HCT116 (cell line): ENCODE measurements around the gene NEK8. TPM values are rescaled to one million over a fixed set of nuclear protein-coding genes. Genes with fewer than 3 reads are reported as not detected.

Experiments
- ATAC-seq: fragments of 200-7000 bp; cut with Tn5 transposase; 2 replicates; pipeline ENCODE4 v1.9.1; 2020; ENCODE audit warnings: mild to moderate bottlenecking, moderate library complexity
- BruUV-seq: library from RNA; stranded (reverse); fragments of 400-500 nt; replicated peaks from 2 replicates; lab custom pipeline; 2021; lab: Mats Ljungman, UMichigan
- CTCF ChIA-PET: fragments of 300-600 bp; sonication (Branson Sonifier 250); formaldehyde crosslinking; loops from one replicate; lab custom pipeline; 2021; ENCODE audit warnings: antibody characterized with exemption; lab: Charles Lee
- POLR2A ChIA-PET: fragments of 300-600, 350-600 bp; sonication (Branson Sonifier 250); formaldehyde crosslinking; loops from one replicate; lab custom pipeline; 2021; ENCODE audit warnings: antibody characterized with exemption; lab: Charles Lee
- RAD21 ChIA-PET, 2 experiments: fragments of 300-600 bp; sonication (Branson Sonifier 250); formaldehyde crosslinking; loops; one replicate each; lab custom pipeline; 2023; ENCODE audit warnings: low total read pairs in 2 of 2; ENCODE audit not compliant: uncharacterized antibody in 2 of 2, unreplicated experiment in 2 of 2, low non-redundant PET in 1 of 2; lab: Charles Lee
- DNase-seq: peaks from one replicate; pipeline ENCODE4 v3.0.0-alpha.2; 2010; ENCODE audit warnings: low read depth, low spot score
- H2AFZ ChIP-seq: fragments of 200-600 bp; shearing (Covaris generic), sonication (generic); 2 replicates; pipeline ENCODE4 v1.6.1; 2017; ENCODE audit warnings: low read depth, mixed run types, mixed read lengths, antibody characterized with exemption, low read length; ENCODE audit not compliant: poor library complexity, severe bottlenecking
- H3K27ac ChIP-seq: 2 replicates; pipeline ENCODE4 v1.5.1; 2012; ENCODE audit warnings: low read depth, low read length
- H3K27me3 ChIP-seq: fragments of 200-600 bp; sonication (generic); 2 replicates; pipeline ENCODE4 v1.6.1; 2016; ENCODE audit warnings: mixed run types, low read length, mixed read lengths; ENCODE audit not compliant: insufficient read depth
- H3K36me3 ChIP-seq, 2 experiments: fragments of 200-500 bp in 1 of 2; fragments of 200-600 bp in 1 of 2; sonication (Bioruptor generic) in 1 of 2; sonication (generic) in 1 of 2; 2 replicates each; pipeline versions ENCODE4 v1.5.1 to v1.6.1; 2014 to 2016; ENCODE audit warnings: low read length in 2 of 2, inconsistent platforms in 1 of 2, mixed read lengths in 1 of 2, mixed run types in 1 of 2; ENCODE audit not compliant: insufficient read depth in 2 of 2, control insufficient read depth in 1 of 2
- H3K4me1 ChIP-seq, 2 experiments: fragments of 200-600 bp in 1 of 2; sonication (generic) in 1 of 2; 2 replicates each; pipeline versions ENCODE4 v1.5.1 to v1.6.1; 2012 to 2017; ENCODE audit warnings: low read length in 2 of 2, inconsistent platforms in 1 of 2, mild to moderate bottlenecking in 1 of 2, mixed read lengths in 1 of 2, mixed run types in 1 of 2, moderate library complexity in 1 of 2; ENCODE audit not compliant: insufficient read depth in 2 of 2, control insufficient read depth in 1 of 2
- H3K4me2 ChIP-seq: fragments of 200-600 bp; sonication (generic); 2 replicates; pipeline ENCODE4 v1.6.1; 2017; ENCODE audit warnings: mixed run types, low read length, mixed read lengths
- H3K4me3 ChIP-seq, 2 experiments: fragments of 200-600 bp in 1 of 2; sonication (generic) in 1 of 2; replicated peaks in 1 of 2; 2 replicates each; pipeline ENCODE4 v1.5.1; 2011 to 2016; ENCODE audit warnings: low read length in 2 of 2, control low read depth in 1 of 2, low read depth in 1 of 2, mild to moderate bottlenecking in 1 of 2, mixed read lengths in 1 of 2, mixed run types in 1 of 2
- H3K79me2 ChIP-seq: fragments of 200-600 bp; sonication (generic); 2 replicates; pipeline ENCODE4 v1.6.1; 2017; ENCODE audit warnings: mild to moderate bottlenecking, mixed run types, low read length, moderate library complexity, mixed read lengths; ENCODE audit not compliant: insufficient read depth
- H3K9ac ChIP-seq: fragments of 200-600 bp; sonication (generic); 2 replicates; pipeline ENCODE4 v1.6.1; 2016; ENCODE audit warnings: low read length, mixed read lengths
- H3K9me2 ChIP-seq: fragments of 200-600 bp; sonication (generic), shearing (Covaris generic); 2 replicates; pipeline ENCODE4 v1.6.1; 2017; ENCODE audit warnings: mixed run types, mild to moderate bottlenecking, moderate library complexity; ENCODE audit not compliant: insufficient read depth
- H3K9me3 ChIP-seq, 2 experiments: fragments of 200-500 bp in 1 of 2; fragments of 200-600 bp in 1 of 2; sonication (Bioruptor generic) in 1 of 2; sonication (generic) in 1 of 2; 2 replicates each; pipeline ENCODE4 v1.6.1; 2014 to 2017; ENCODE audit warnings: low read length in 2 of 2, mixed read lengths in 2 of 2, inconsistent platforms in 1 of 2, low read depth in 1 of 2, mild to moderate bottlenecking in 1 of 2, mixed run types in 1 of 2, moderate library complexity in 1 of 2; ENCODE audit not compliant: control insufficient read depth in 1 of 2, insufficient read depth in 1 of 2
- H4K20me1 ChIP-seq: fragments of 200-600 bp; sonication (generic), shearing (Covaris generic); 2 replicates; pipeline ENCODE4 v1.6.1; 2017; ENCODE audit warnings: mixed run types, mild to moderate bottlenecking, moderate library complexity; ENCODE audit not compliant: insufficient read depth
- ATF3 ChIP-seq: IDR thresholded peaks from 2 replicates; pipeline ENCODE4 v1.6.1; 2012
- CBX3 ChIP-seq: IDR thresholded peaks from 2 replicates; pipeline ENCODE4 v1.6.1; 2012; ENCODE audit warnings: low read depth
- EGR1 ChIP-seq: IDR thresholded peaks from 2 replicates; pipeline ENCODE4 v1.6.1; 2012; ENCODE audit warnings: low read depth
- ELF1 ChIP-seq: IDR thresholded peaks from 2 replicates; pipeline ENCODE4 v1.6.1; 2012; ENCODE audit warnings: low read depth, borderline replicate concordance
- EZH2phosphoT487 ChIP-seq: fragments of 200-600 bp; IDR thresholded peaks from 2 replicates; pipeline ENCODE4 v1.6.1; 2018; ENCODE audit warnings: antibody characterized with exemption, borderline replicate concordance
- FOSL1 ChIP-seq: IDR thresholded peaks from 2 replicates; pipeline ENCODE4 v1.6.1; 2012; ENCODE audit warnings: low read depth
- POLR2AphosphoS5 ChIP-seq: IDR thresholded peaks from 2 replicates; pipeline ENCODE4 v1.6.1; 2011; ENCODE audit warnings: mild to moderate bottlenecking, low read depth, low read length, moderate library complexity
- RAD21 ChIP-seq: IDR thresholded peaks from 2 replicates; pipeline ENCODE4 v1.6.1; 2012; ENCODE audit warnings: low read depth, mild to moderate bottlenecking
- SIN3A ChIP-seq: IDR thresholded peaks from 2 replicates; pipeline ENCODE4 v1.6.1; 2012; ENCODE audit warnings: low read depth
- SP1 ChIP-seq: IDR thresholded peaks from 2 replicates; pipeline ENCODE4 v1.6.1; 2012; ENCODE audit warnings: low read depth
- SRF ChIP-seq: IDR thresholded peaks from 2 replicates; pipeline ENCODE4 v1.6.1; 2012; ENCODE audit warnings: low read depth
- TCF7L2 ChIP-seq: IDR thresholded peaks from 2 replicates; pipeline ENCODE4 v1.7.0; 2011; ENCODE audit warnings: borderline replicate concordance, inconsistent platforms; ENCODE audit not compliant: insufficient read depth, insufficient read length; ENCODE audit errors: extremely low read depth
- ZBTB33 ChIP-seq: IDR thresholded peaks from 2 replicates; pipeline ENCODE4 v1.6.1; 2011; ENCODE audit warnings: mild to moderate bottlenecking, low read length, moderate library complexity; ENCODE audit not compliant: insufficient replicate concordance; ENCODE audit errors: extremely low read depth
- intact Hi-C: fragments of 100-400 bp; cut with micrococcal nuclease; formaldehyde crosslinking; loops from 2 replicates; pipeline ENCODE4 v1.10.0; 2022
- total RNA-seq: library from RNA; stranded (reverse); gene quantifications from one replicate; pipeline ENCODE4 v1.2.1, GENCODE V29; 2021; ENCODE audit not compliant: unreplicated experiment
- TF ChIP-seq, protein P1 (sequence below): IDR thresholded peaks from 2 replicates; pipeline ENCODE4 v1.6.1; 2012

NEK8 gene
- total RNA-seq, 1 experiment from 2014 or later = 7.0 TPM

- Histone ChIP-seq H3K27me3 (no peaks in the 10 kb centered on the region), H3K4me2 (no peak overlapping the region), H3K79me2 (no peaks in the 10 kb centered on the region), H3K36me3 (peaks cover 70 to 71% of the 10 kb centered on the region in 2 experiments), H3K9ac (no peak overlapping the region), H3K4me3 (no peak overlapping the region), H4K20me1 (no peaks in the 10 kb centered on the region), H3K9me2 (no peaks in the 10 kb centered on the region), H2AFZ (no peak overlapping the region), H3K27ac (no peak overlapping the region), H3K4me1 (no peaks in the 10 kb centered on the region), H3K9me3 (no peaks in the 10 kb centered on the region)
- intact Hi-C loops = no loop called here
- ChIA-PET RAD21 (no interaction called here), POLR2A (no interaction called here), CTCF (interaction anchor here (0.7 kb wide), 1 partner anchor 429 kb away, joined by 4 read pairs; no protein-coding TSS in a partner anchor)
- TF ChIP-seq ZBTB33 (no peak), RAD21 (no peak), SP1 (no peak), SRF (no peak), EZH2phosphoT487 (no peak), SIN3A (no peak), ELF1 (no peak), CBX3 (no peak), TCF7L2 (no peak), POLR2AphosphoS5 (no peak), ATF3 (no peak), FOSL1 (no peak), EGR1 (no peak)
- TF ChIP-seq, protein P1, sequence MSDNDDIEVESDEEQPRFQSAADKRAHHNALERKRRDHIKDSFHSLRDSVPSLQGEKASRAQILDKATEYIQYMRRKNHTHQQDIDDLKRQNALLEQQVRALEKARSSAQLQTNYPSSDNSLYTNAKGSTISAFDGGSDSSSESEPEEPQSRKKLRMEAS = no peak
- no peak for DNase-seq
- ATAC-seq = no peak
- BruUV-seq = no TSS peak
Observed at GRCh38 chr17:28688481-28688880, 40.1 kb upstream of the NEK8 start.
